K562 (cell line): ENCODE results near the gene TMTC2. TPM values are rescaled to one million over a fixed set of nuclear protein-coding genes. Genes with fewer than 3 reads are reported as not detected.

Experiments
- DACH1 ChIP-seq: fragments of 450-650 bp; IDR thresholded peaks from 2 replicates; pipeline ENCODE4 v1.6.1; 2018; ENCODE audit not compliant: partially characterized antibody
- HINFP ChIP-seq: fragments of 450-650 bp; conservative IDR thresholded peaks from 2 replicates; pipeline ENCODE4 v1.6.1; 2016; ENCODE audit warnings: missing genetic modification characterization, low read depth, mild to moderate bottlenecking, control low read depth, missing compliant biosample characterization
- KAT7 ChIP-seq: sonication (generic); formaldehyde crosslinking; IDR thresholded peaks from 2 replicates; pipeline ENCODE4 v1.8.0; 2022; ENCODE audit warnings: missing genetic modification reagents, mild to moderate bottlenecking, borderline replicate concordance
- RFX1 ChIP-seq: fragments of 450-650 bp; IDR thresholded peaks from 2 replicates; pipeline ENCODE4 v1.6.1; 2016; ENCODE audit warnings: mild to moderate bottlenecking, moderate library complexity
- SLC30A9 ChIP-seq: fragments of 250-450 bp; sonication (Bioruptor Pico); IDR thresholded peaks from 2 replicates; pipeline ENCODE4 v1.8.0; 2022; ENCODE audit warnings: mild to moderate bottlenecking, moderate library complexity
- SMAD3 ChIP-seq: fragments of 450-650 bp; formaldehyde crosslinking; conservative IDR thresholded peaks from 2 replicates; pipeline ENCODE4 v1.4.0; 2020; ENCODE audit warnings: mild to moderate bottlenecking
- SMC3 ChIP-seq: conservative IDR thresholded peaks from 2 replicates; pipeline ENCODE4 v1.6.1; 2011; ENCODE audit warnings: low read depth, low read length, improper control_type of control experiment; ENCODE audit not compliant: insufficient read depth
- SRF ChIP-seq, 2 experiments: fragments of 250-450, 450-650 bp in 1 of 2; sonication (Bioruptor Pico) in 1 of 2; sonication (generic) in 1 of 2; formaldehyde crosslinking; IDR thresholded peaks; 2 replicates each; pipeline versions ENCODE4 v1.5.0 to v1.5.1; 2020 to 2022; ENCODE audit warnings: mild to moderate bottlenecking in 1 of 2, missing genetic modification reagents in 1 of 2
- TAL1 ChIP-seq: fragments of 450-650 bp; IDR thresholded peaks from 2 replicates; pipeline ENCODE4 v1.6.1; 2016; ENCODE audit warnings: mild to moderate bottlenecking
- TEAD2 ChIP-seq: fragments of 450-650 bp; IDR thresholded peaks from 2 replicates; pipeline ENCODE4 v1.6.1; 2016; ENCODE audit warnings: missing genetic modification characterization, control low read depth, missing compliant biosample characterization
- TEAD4 ChIP-seq, 2 experiments: sonication (generic) in 1 of 2; formaldehyde crosslinking in 1 of 2; IDR thresholded peaks; 2 replicates each; pipeline versions ENCODE4 v1.6.1 to v1.8.0; 2012 to 2022; ENCODE audit warnings: borderline replicate concordance in 1 of 2, inconsistent platforms in 1 of 2, low read length in 1 of 2, mild to moderate bottlenecking in 1 of 2, missing genetic modification reagents in 1 of 2
- ZBTB40 ChIP-seq, 2 experiments: fragments of 450-650 bp in 1 of 2; sonication (generic) in 1 of 2; formaldehyde crosslinking in 1 of 2; IDR thresholded peaks; 2 replicates each; pipeline versions ENCODE4 v1.7.1 to v1.9.0; 2016 to 2022; ENCODE audit warnings: inconsistent platforms in 1 of 2, mild to moderate bottlenecking in 1 of 2, missing genetic modification reagents in 1 of 2
- ZNF408 ChIP-seq: fragments of 250-450 bp; sonication (Bioruptor Pico); IDR thresholded peaks from 2 replicates; pipeline ENCODE4 v1.4.0; 2020; ENCODE audit warnings: low read depth, mild to moderate bottlenecking, moderate library complexity
- ZNF778 ChIP-seq: fragments of 450-650 bp; formaldehyde crosslinking; IDR thresholded peaks from 2 replicates; pipeline ENCODE4 v1.4.0; 2020; ENCODE audit warnings: mild to moderate bottlenecking, moderate library complexity
- ZZZ3 ChIP-seq: fragments of 450-650 bp; IDR thresholded peaks from 2 replicates; pipeline ENCODE4 v1.6.1; 2016; ENCODE audit warnings: antibody characterized with exemption, mild to moderate bottlenecking, moderate library complexity
- polyA plus RNA-seq, 8 experiments: library from polyadenylated mRNA; depleted of rRNA in 4 of 8; stranded (reverse) in 5 of 8; unstranded in 3 of 8; fragments of >200 nt; fragmentation: Nextera tagmentation in 2 of 8; fragmentation: Illumina TruSeq in 1 of 8; extraction: Ambion mirVana in 2 of 8; extraction: Trizol in 1 of 8; gene quantifications; 2 replicates each; pipeline versions ENCODE4 v1.2.1 to v1.2.3, GENCODE V29; 2011 to 2014; ENCODE audit warnings: inconsistent platforms in 1 of 8, missing spikeins in 1 of 8
- total RNA-seq, 7 experiments: library from RNA; depleted of rRNA in 6 of 7; stranded (reverse); fragments of >200 nt in 6 of 7; fragmentation: Illumina TruSeq in 2 of 7; extraction: Trizol in 2 of 7; gene quantifications; 2 replicates each; pipeline versions ENCODE4 v1.2.1 to v1.2.3, GENCODE V29; 2011 to 2021; ENCODE audit warnings: low replicate concordance in 1 of 7
- TF ChIP-seq, protein P1 (sequence below): sonication (generic); formaldehyde crosslinking; IDR thresholded peaks from 2 replicates; pipeline ENCODE4 v1.5.0; 2020; ENCODE audit warnings: missing genetic modification reagents

TMTC2 gene
- total and polyA plus RNA-seq, 9 of the 15 experiments (the other 6 are each of a cell fraction or from before 2014, with no cell fraction given): 0.29 to 1.1 (median 0.55) TPM

- peak; percentile 48 for TF ChIP-seq ZBTB40 (IDR thresholded peaks at IDR 0.05)
- no peak for TF ChIP-seq ZBTB40 (CRISPR knock-in tag; IDR thresholded peaks at IDR 0.05)
- no peak for TF ChIP-seq TEAD2 (tag)
- TF ChIP-seq HINFP: no peak
- TF ChIP-seq ZZZ3: no peak
- no peak for TF ChIP-seq SMC3
- TF ChIP-seq DACH1: no peak
- TF ChIP-seq SMAD3 (CRISPR knock-in tag): no peak
- TF ChIP-seq RFX1: no peak
- TF ChIP-seq KAT7: no peak
- no peak for TF ChIP-seq ZNF778 (CRISPR knock-in tag)
- TF ChIP-seq ZNF408 (CRISPR knock-in tag): no peak
- TF ChIP-seq SLC30A9: no peak
- TF ChIP-seq, protein P1, sequence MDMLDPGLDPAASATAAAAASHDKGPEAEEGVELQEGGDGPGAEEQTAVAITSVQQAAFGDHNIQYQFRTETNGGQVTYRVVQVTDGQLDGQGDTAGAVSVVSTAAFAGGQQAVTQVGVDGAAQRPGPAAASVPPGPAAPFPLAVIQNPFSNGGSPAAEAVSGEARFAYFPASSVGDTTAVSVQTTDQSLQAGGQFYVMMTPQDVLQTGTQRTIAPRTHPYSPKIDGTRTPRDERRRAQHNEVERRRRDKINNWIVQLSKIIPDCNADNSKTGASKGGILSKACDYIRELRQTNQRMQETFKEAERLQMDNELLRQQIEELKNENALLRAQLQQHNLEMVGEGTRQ (CRISPR knock-in tag): no peak
- TF ChIP-seq TAL1: no peak
- no peak for TF ChIP-seq SRF (CRISPR knock-in tag; IDR thresholded peaks at IDR 0.05)
- peak; percentile 51 for TF ChIP-seq TEAD4 (IDR thresholded peaks at IDR 0.05; ENCODE audit: low read length)
- no peak for TF ChIP-seq TEAD4 (CRISPR knock-in tag; IDR thresholded peaks at IDR 0.05; ENCODE audit: borderline replicate concordance)
These were observed 328.9 kb downstream of the TMTC2 start (continued) for GRCh38 chr12:83015390-83016217.
